ENCODE measurements around the gene ZNF500.

Gene ZNF500

DNA sequence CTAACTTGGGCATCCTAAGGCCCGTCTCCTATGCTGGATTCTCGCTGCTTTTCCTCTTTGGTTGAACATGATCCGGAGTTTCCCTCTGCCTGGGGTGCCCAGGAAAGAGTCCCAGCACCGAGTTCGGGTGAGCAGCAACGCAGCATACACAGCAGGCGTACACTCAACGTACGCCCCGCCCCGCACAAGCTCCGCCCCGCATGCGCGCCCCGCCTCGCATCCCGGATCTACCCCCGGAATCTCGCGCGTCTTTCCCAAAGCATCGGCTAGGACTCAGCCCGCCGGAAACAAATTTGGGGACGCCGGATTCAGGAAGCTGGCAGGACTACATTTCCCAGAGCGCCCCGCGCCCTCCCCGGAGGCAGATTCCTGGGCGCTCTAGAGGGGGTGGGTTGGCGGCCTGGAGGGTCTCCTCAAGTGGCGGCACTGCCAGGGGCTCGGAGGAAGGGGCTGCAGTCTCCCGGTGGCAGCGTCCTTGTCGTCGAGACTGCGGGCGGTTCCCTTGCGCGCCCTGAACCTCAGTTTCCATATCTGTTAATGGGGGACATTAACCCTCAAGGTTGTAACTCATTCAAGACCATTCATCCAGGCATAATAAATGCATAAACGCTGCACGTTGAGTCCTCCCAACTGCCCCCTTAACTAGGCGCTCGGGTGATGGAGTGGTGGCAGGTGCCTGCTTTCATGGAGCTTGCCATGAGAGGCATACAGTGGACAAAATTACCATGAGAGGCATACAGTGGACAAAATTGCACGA, 1.8 kb upstream of the ZNF500 start:
- DNase-seq: peak; percentile 99

GRCh38 chr16:4767872-4768548, 1.0 kb upstream of the ZNF500 start:
- DNase-seq: peak; percentile 51

- no peak for DNase-seq
Measured at GRCh38 chr16:4765511-4766474, 1.2 kb downstream of the ZNF500 start.

DNA sequence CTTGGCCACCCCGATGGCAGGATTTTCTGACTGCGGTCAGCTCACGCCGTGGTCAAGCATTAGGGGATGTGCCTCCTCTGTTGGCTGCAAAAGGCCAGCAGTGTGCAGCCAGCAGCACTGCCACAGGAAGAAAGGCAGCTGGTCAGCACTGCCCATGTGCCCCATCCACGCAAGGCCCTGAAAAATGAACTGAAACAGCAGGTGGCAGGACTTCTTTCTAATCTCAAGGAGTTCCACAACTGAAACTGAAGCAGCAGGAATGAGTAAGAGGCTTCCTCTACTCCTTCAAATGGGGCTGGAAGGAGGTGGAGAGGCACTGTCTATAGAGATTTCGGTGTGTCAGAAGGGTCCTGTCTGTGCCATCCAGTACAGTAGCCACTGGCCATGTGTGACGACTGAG, 3.2 kb downstream of the ZNF500 start:
- no peak for DNase-seq

GRCh38 chr16:4762205-4762604, 4.8 kb downstream of the ZNF500 start:
- DNase-seq: no peak

DNA sequence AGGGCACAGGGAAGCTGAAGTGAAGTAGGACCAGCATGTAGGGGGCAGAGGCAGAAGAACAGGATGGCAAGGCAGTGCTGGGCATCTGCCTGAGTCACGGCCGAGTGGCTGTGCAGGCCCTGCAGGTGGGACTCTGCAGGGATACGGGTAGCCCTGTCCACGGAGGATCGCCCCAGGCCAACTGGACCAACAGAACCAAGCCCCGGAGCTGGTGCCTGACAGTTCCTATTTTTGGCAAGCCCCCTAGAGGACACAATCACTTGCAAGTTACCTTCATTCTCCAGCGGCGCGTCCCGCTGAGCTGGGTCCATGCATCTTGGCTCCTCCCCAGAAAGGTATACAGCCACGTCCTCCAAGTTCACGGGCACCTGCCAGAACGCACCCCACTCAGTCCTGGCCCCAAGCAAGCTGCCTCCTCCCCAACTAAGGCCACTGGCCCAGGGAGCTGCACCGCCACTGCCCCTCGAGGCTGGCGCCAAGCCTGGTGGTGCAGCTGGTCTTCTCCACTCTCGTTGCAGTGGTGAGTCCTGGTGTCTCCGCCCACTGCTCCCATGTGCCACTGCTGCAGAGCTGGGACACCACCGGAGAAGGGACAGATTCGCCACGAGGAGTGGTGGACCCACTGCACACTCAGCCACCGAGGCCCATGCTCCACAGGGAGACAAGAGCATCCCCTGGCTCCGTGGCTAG, 6.6 kb downstream of the ZNF500 start:
- DNase-seq: no peak

GRCh38 chr16:4755687-4756086, 11.3 kb downstream of the ZNF500 start:
- no peak for DNase-seq

- no peak for DNase-seq
Measured at GRCh38 chr16:4754865-4755264, 12.1 kb downstream of the ZNF500 start.

DNA sequence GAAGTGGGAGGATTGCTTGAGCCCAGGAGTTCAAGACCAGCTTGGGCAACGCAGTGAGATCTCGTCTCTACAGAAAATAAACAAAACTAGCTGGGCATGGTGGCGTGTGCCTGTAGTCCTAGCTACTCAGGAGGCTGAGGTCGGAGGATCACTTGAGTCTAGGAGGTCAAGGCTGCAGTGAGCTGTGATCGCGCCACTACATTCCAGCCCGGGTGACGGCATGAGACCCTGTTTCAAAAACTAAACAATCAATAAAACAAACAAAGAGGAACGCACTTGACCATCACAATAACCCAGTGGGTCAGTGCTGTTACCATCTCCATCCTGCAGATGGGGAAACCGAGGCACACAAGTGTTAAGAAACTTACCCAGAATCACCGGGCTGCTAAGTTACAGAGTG, 13.7 kb downstream of the ZNF500 start:
- DNase-seq: no peak

DNA sequence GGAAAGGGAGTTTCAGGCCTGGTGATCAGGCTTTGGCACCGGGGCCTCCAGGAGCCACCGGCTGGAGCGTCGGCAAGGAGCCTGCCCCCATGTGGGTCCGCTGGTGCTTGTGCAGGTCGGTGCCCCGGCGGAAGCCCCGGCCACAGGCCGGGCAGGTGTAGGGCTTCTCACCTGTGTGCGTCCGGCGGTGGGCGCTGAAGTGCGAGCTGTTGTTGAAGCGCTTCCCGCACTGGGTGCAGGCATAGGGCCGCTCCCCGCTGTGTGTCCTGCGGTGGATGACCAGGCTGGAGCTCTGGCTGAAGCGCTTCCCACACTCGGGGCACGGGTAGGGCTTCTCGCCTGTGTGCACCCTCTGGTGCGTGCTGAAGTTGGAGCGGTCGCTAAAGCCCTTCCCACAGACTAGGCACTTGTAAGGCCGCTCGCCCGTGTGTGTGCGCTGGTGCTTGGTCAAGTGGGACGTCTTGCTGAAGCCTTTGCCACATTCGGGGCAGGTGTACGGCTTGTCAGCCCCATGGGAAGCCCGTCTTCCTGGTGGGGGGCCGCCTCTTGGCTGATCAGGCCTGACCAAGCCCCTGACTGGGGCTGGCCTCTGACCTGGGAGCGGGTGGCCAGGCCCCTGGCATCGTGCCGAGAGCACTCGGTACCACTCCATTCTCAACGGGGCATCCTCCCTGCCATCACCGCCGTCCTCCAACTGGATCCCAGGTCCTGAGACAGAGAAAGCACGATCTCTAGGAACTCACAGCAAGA, 14.4 kb downstream of the ZNF500 start:
- DNase-seq: no peak

GRCh38 chr16:4750896-4751295, 16.1 kb downstream of the ZNF500 start:
- DNase-seq: no peak

GRCh38 chr16:4749700-4750257, 17.2 kb downstream of the ZNF500 start:
- DNase-seq: no peak

DNA sequence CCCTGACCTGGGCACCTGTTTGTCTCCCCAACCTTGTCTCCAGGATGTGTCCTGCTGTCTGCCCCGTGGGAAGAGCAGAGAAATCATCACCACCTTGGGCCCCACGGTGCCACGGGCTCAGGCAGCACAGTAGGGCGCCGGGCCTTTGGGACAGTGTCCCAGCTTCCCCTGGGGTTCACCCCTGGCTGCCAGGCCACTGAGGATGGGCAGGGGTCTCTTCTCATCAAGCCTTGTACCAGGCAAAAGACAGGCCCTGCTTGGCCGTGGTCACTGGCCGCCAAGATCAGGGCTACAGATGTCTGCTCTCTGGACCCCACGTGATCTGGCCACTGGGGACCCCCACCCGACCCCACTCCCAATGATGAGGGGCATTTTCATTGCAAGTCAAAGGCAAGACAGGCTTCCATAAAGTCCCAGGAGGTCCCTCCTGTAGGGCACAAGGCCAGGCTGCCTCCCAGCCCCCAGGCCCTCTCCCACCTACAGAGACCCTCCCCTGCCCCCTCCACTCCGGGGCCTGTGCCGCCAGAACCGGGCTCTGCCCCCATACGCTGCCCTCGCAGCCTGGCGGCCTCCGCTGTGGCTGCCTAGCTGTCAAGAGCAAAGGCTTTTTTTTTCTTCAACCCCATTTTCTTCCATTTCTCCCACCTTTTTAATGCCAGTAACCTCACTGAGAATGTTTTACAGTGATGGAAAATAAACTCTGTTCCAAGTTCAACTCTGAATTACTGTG, 18.1 kb downstream of the ZNF500 start:
- no peak for DNase-seq

- DNase-seq: no peak
Measured at GRCh38 chr16:4747906-4748681, 18.9 kb downstream of the ZNF500 start.

GRCh38 chr16:4746991-4747574, 19.9 kb downstream of the ZNF500 start:
- DNase-seq: peak; percentile 56

- no peak for DNase-seq
Measured at GRCh38 chr16:4746215-4746614, 20.7 kb downstream of the ZNF500 start.

DNA sequence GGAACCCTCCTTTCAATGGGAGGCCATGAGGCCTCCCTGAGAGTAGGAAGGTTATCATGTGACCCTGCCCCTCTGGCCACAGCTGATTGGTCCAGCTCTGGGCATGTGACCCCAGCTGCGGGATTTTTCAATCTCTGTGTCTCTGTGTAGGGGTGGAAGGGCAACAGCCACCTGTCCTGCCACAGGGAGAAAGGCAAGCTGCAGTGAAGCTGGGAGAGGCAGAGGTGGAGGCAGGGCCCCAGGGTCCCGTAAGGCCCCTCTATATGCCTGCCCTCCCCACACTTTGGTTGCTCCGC, 21.7 kb downstream of the ZNF500 start:
- DNase-seq: no peak

- DNase-seq: peak; percentile 37
Measured at GRCh38 chr16:4744555-4745273, 22.2 kb downstream of the ZNF500 start.

- DNase-seq: peak; percentile 50
Measured at GRCh38 chr16:4743226-4743878, 23.6 kb downstream of the ZNF500 start.
